MM.1S (cell line): Measurements from ENCODE around the gene TSEN34.

ENCODE experiments used
- EZH2 ChIP-seq: fragments of 300-600 bp; sonication (generic); optimal IDR thresholded peaks from 2 replicates; pipeline ENCODE3; 2017; ENCODE audit warnings: low read depth, mild to moderate bottlenecking, antibody characterized with exemption, low read length, mixed read lengths
- EZH2phosphoT487 ChIP-seq: fragments of 300-600 bp; sonication (generic); IDR thresholded peaks from 2 replicates; pipeline ENCODE4 v1.6.1; 2018; ENCODE audit warnings: antibody characterized with exemption, low read length
- TF ChIP-seq, protein P1 (sequence below): fragments of 300-600 bp; sonication (generic); IDR thresholded peaks from 2 replicates; pipeline ENCODE4 v1.5.1; 2016; ENCODE audit warnings: antibody characterized with exemption, low read length, mixed read lengths

DNA sequence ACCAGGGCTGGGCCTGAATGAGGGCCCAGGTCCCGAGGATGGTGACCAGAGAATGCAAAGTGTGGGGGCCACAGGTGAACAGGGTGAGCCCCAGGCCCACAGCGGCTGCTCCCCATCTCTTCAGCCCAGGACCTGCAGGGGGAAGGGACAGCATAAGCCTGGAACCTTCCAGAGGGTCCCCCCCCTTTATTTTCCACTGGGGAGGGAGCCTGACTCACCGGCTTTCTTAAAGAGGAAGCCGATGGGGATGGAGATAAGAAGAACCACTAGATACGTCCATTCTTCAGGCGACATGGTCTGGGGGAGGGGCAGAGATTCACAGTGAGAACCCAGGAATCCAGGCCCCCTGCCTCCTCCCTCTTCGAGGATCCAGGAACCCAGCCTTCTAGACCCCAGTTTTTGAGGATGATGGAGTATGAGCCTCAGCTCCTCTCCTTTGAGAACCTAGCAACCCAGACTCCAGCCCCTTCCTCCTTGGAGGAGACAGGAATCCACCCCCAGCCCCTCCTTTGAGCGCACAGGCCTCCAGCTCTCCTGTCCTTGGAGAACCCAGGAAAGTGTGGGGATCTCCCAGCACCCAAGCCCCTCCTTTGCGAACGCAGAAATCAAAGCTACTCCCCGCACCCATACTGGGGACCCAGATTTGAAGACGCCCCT, 2.8 kb upstream of the TSEN34 start:
- TF ChIP-seq, protein P1, sequence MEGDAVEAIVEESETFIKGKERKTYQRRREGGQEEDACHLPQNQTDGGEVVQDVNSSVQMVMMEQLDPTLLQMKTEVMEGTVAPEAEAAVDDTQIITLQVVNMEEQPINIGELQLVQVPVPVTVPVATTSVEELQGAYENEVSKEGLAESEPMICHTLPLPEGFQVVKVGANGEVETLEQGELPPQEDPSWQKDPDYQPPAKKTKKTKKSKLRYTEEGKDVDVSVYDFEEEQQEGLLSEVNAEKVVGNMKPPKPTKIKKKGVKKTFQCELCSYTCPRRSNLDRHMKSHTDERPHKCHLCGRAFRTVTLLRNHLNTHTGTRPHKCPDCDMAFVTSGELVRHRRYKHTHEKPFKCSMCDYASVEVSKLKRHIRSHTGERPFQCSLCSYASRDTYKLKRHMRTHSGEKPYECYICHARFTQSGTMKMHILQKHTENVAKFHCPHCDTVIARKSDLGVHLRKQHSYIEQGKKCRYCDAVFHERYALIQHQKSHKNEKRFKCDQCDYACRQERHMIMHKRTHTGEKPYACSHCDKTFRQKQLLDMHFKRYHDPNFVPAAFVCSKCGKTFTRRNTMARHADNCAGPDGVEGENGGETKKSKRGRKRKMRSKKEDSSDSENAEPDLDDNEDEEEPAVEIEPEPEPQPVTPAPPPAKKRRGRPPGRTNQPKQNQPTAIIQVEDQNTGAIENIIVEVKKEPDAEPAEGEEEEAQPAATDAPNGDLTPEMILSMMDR: no peak
- TF ChIP-seq EZH2phosphoT487: no peak
- TF ChIP-seq EZH2: no peak
